Thyroid gland (tissue), 4 donors: ENCODE results near the gene SORCS2.

Source experiments
- POLR2A ChIP-seq, 2 donors: fragments of 450-650 bp; IDR thresholded peaks; one replicate each; pipeline ENCODE4 v1.6.1; 2017; ENCODE audit warnings: antibody characterized with exemption in 2 of 2, mild to moderate bottlenecking in 2 of 2, moderate library complexity in 1 of 2
- TF ChIP-seq, protein P1 (sequence below), 6 experiments: fragments of 200-600 bp in 3 of 6; fragments of 450-650 bp in 3 of 6; sonication (generic) in 3 of 6; IDR thresholded peaks; one replicate each; pipeline ENCODE4 v1.5.1; 2016 to 2019; ENCODE audit warnings: antibody characterized with exemption in 6 of 6, mild to moderate bottlenecking in 2 of 6, inconsistent platforms in 1 of 6, moderate library complexity in 1 of 6

DNA sequence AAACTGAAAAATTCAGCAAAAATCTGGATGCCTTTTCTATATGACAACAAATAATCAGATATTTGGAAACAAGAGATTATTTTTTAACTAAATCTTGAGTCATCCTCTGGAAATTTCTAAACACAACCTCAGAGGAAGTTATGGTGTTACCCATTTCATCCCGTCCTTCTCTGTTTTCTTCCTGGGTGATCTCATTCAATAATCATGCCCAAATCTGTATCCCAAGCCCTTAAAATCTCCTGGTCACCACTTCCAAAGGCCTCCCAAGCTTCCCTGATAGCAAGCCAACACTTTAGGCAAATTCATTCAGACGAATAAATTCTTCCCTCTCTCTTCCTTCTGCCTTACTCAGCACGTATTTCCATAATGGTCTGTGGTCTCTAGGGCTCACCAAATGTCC, 9.7 kb upstream of the SORCS2 start:
- no peak for TF ChIP-seq POLR2A (IDR thresholded peaks at IDR 0.05)
- TF ChIP-seq, protein P1, sequence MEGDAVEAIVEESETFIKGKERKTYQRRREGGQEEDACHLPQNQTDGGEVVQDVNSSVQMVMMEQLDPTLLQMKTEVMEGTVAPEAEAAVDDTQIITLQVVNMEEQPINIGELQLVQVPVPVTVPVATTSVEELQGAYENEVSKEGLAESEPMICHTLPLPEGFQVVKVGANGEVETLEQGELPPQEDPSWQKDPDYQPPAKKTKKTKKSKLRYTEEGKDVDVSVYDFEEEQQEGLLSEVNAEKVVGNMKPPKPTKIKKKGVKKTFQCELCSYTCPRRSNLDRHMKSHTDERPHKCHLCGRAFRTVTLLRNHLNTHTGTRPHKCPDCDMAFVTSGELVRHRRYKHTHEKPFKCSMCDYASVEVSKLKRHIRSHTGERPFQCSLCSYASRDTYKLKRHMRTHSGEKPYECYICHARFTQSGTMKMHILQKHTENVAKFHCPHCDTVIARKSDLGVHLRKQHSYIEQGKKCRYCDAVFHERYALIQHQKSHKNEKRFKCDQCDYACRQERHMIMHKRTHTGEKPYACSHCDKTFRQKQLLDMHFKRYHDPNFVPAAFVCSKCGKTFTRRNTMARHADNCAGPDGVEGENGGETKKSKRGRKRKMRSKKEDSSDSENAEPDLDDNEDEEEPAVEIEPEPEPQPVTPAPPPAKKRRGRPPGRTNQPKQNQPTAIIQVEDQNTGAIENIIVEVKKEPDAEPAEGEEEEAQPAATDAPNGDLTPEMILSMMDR (IDR thresholded peaks at IDR 0.05), result no peak
